ENCODE results near the gene RNH1.

Gene RNH1

GRCh38 chr11:452203-452744, 54.8 kb downstream of the RNH1 start:
- H3K36me3 ChIP-seq (ENCODE audit: low read length), result no peaks in the 10 kb centered on the region
- no peaks in the 10 kb centered on the region for H3K9me2 ChIP-seq (replicated peaks; ENCODE audit: insufficient read depth, low read length)
- H3K4me2 ChIP-seq (ENCODE audit: low read depth, low read length, poor library complexity, severe bottlenecking), result no peak overlapping the region
- peaks cover 14% of the 10 kb centered on the region for H3K79me2 ChIP-seq (ENCODE audit: insufficient read depth, low read length)
- no peaks in the 10 kb centered on the region for H3K9me3 ChIP-seq (ENCODE audit: insufficient read depth, low read length)
- H3K9ac ChIP-seq (ENCODE audit: low read length), result no peak overlapping the region
- H3K27me3 ChIP-seq (ENCODE audit: low read length), result no peaks in the 10 kb centered on the region
- no peak overlapping the region for H2AFZ ChIP-seq (ENCODE audit: low read depth, low read length, severe bottlenecking)
- no peak overlapping the region for H3K4me3 ChIP-seq (ENCODE audit: insufficient read depth, low read length, poor library complexity, severe bottlenecking)
- peaks cover 12% of the 10 kb centered on the region for H3F3A ChIP-seq (ENCODE audit: insufficient read depth)
- no peaks in the 10 kb centered on the region for H4K20me1 ChIP-seq (ENCODE audit: low read depth, low read length)
- no peak overlapping the region for H3K27ac ChIP-seq (ENCODE audit: low read depth, low read length)
- TF ChIP-seq CTCF (IDR thresholded peaks at IDR 0.05; ENCODE audit: insufficient read depth, low read length, poor library complexity, severe bottlenecking) (no peak), EZH2phosphoT487 (conservative IDR thresholded peaks at IDR 0.05; ENCODE audit: low read length) (no peak)

- H3F3A ChIP-seq (ENCODE audit: insufficient read depth), result peaks cover 15% of the 10 kb centered on the region
- H3K4me3 ChIP-seq (ENCODE audit: insufficient read depth, low read length, poor library complexity, severe bottlenecking), result no peak overlapping the region
- H3K9ac ChIP-seq (ENCODE audit: low read length), result no peak overlapping the region
- H3K4me2 ChIP-seq (ENCODE audit: low read depth, low read length, poor library complexity, severe bottlenecking), result no peak overlapping the region
- no peak overlapping the region for H2AFZ ChIP-seq (ENCODE audit: low read depth, low read length, severe bottlenecking)
- H3K27ac ChIP-seq (ENCODE audit: low read depth, low read length), result no peak overlapping the region
- H3K79me2 ChIP-seq (ENCODE audit: insufficient read depth, low read length), result peaks cover 14% of the 10 kb centered on the region
- H3K36me3 ChIP-seq (ENCODE audit: low read length), result no peaks in the 10 kb centered on the region
- no peaks in the 10 kb centered on the region for H3K9me3 ChIP-seq (ENCODE audit: insufficient read depth, low read length)
- H3K27me3 ChIP-seq (ENCODE audit: low read length), result no peaks in the 10 kb centered on the region
- TF ChIP-seq EZH2phosphoT487 (conservative IDR thresholded peaks at IDR 0.05; ENCODE audit: low read length) (no peak), CTCF (IDR thresholded peaks at IDR 0.05; ENCODE audit: insufficient read depth, low read length, poor library complexity, severe bottlenecking) (no peak)
- no peaks in the 10 kb centered on the region for H4K20me1 ChIP-seq (ENCODE audit: low read depth, low read length)
- no peaks in the 10 kb centered on the region for H3K9me2 ChIP-seq (replicated peaks; ENCODE audit: insufficient read depth, low read length)
Measured at GRCh38 chr11:451738-452137, 55.3 kb downstream of the RNH1 start.

- no peaks in the 10 kb centered on the region for H3K36me3 ChIP-seq (ENCODE audit: low read length)
- H3K27me3 ChIP-seq (ENCODE audit: low read length), result no peaks in the 10 kb centered on the region
- peak overlapping the region; percentile 76 for H3K4me3 ChIP-seq (ENCODE audit: insufficient read depth, low read length, poor library complexity, severe bottlenecking)
- peak overlapping the region; percentile 83 for H3K9ac ChIP-seq (ENCODE audit: low read length)
- TF ChIP-seq CTCF (IDR thresholded peaks at IDR 0.05; ENCODE audit: insufficient read depth, low read length, poor library complexity, severe bottlenecking) (peak; percentile 30), EZH2phosphoT487 (conservative IDR thresholded peaks at IDR 0.05; ENCODE audit: low read length) (no peak)
- H4K20me1 ChIP-seq (ENCODE audit: low read depth, low read length), result no peaks in the 10 kb centered on the region
- H3K4me2 ChIP-seq (ENCODE audit: low read depth, low read length, poor library complexity, severe bottlenecking), result peak overlapping the region; percentile 61
- peaks cover 16% of the 10 kb centered on the region for H3F3A ChIP-seq (ENCODE audit: insufficient read depth)
- no peak overlapping the region for H3K27ac ChIP-seq (ENCODE audit: low read depth, low read length)
- peak overlapping the region; percentile 64 for H2AFZ ChIP-seq (ENCODE audit: low read depth, low read length, severe bottlenecking)
- H3K9me3 ChIP-seq (ENCODE audit: insufficient read depth, low read length), result no peaks in the 10 kb centered on the region
- H3K79me2 ChIP-seq (ENCODE audit: insufficient read depth, low read length), result peaks cover 14% of the 10 kb centered on the region
- no peaks in the 10 kb centered on the region for H3K9me2 ChIP-seq (replicated peaks; ENCODE audit: insufficient read depth, low read length)
Measured at GRCh38 chr11:450809-451451, 56.1 kb downstream of the RNH1 start.
